DMS53 (cell line): Measurements from ENCODE around the gene C3orf18.

ENCODE experiments used
- DNase-seq: peaks from one replicate; lab custom pipeline; 2025; lab: John Stamatoyannopoulos, UW

The C3orf18 gene

GRCh38 chr3:50551054-50551659 lies 16.4 kb downstream of the C3orf18 start:
- no peak for DNase-seq

- DNase-seq: peak; percentile 34
Observed at GRCh38 chr3:50550079-50550736, 17.3 kb downstream of the C3orf18 start.

GRCh38 chr3:50549226-50549625 lies 18.3 kb downstream of the C3orf18 start:
- no peak for DNase-seq

- no peak for DNase-seq
Observed at GRCh38 chr3:50545781-50546180, 21.8 kb downstream of the C3orf18 start.

DNA sequence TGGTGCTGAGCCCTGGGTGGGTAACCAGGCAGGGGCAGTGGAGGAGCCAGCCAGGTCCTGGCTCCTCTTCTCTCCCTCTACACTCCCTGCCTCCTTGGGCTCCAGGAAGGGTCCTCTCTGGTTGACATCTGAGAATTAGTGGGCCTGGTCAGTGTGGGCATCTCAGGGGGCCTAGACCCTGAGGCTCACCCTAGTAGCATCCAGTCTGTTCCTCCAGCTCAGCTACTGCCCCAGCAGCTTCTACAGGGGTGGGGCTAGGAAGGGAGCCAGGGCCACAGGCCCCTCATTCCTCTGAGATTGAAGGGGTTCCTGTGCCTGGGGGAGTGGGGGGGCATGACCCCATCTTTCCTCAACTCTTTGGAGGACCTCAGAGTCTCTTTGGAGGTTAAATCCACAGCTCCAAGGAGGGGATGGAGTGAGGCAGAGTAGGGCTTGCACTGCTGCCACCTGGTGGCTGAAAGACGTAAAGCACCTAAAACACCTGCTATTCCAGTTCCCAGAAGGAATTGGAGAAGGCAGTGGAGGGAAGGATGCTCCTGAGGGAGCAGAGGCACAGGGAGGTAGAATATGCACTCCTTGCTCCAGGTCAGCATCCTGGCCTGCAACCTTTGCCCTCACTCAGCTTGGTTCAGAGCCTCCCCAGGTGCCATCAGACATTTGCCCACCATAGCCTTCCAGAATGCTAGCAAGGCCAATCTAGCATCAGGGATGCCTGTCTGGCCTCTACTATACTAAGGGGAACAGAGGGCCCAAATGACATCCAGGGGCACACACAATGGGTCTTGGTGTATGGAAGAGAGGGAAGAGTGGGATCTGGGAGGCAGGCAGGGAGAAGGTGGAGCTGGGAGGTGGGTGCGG lies 25.1 kb downstream of the C3orf18 start:
- DNase-seq: peak; percentile 52

DNA sequence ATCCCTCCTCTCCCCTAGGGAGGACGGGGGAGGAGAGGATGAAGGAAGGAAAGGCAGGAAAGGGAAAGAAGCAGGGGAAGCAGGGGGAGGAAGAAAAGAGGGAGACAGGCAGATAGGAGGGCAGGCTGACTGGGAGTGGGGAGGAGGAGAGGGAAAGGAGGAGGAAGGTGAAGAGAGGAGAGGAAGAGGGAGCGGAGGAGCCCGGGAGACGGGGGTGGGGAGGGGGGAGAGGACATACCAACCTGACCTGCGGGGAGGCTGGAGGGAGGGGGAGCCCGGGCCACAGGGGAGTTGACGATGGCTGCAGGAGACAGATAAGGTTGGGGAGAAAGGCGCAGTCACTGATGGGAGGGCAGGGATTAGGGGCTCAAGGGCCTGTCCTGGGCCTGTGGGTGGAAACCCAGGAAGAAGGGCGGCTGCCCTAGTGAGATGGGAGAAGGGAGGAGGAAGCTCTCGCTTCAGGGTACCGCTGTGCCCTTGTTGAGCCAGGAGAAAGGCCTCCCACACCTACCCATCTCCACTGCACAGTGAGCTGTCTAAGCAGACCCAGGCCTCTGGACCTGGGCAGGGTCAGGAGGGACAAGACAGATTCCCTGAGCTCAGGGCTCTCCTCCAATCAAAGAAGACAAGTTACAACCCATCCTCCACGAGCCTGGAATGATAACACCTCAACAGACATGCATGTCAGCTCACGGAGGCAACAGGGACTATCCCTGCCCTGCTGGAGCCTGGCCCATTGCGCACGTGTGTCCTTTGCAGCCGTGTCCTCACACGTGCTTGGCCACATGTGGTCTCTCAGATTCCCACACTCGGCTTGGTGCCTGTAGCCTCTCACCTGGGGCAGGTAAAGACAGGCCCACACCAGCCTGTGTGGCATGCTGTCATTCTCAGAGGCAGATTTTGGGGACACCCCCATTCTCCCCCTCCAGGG lies 27.9 kb downstream of the C3orf18 start:
- no peak for DNase-seq

DNA sequence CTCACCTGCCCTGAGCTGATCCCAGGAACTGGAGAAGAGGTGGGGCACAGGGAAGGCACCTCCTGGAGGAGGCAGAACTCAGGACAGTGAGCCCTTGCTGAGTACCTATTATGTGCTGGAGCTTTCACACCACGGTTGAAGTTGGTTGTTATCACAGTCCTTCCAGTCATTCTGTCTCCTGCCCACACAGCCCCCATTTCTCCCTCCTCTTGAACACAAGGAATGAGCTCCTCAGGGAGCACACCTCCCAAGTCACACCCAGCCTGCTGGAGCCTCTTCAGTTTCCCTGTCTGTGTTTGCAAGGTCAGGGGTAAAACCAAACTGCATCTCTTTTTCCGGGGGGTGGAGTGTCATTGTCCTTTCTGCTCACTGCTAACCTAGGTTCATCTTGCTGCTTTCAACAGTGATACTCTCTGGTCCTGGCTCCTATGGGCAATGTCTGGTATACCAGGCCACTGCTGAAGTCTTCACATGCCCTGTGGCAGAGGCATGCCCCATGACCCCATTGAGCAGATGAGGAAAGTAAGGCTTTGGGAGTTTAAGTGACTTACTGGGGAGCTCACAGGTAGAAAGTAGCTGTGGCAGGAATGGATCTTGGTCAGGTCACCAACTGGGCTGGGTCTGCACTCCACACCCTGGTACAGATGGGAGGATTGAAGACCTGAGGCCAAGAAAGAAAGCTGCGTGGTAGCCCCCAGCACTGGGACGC lies 30.0 kb downstream of the C3orf18 start:
- no peak for DNase-seq

GRCh38 chr3:50536471-50537180 lies 30.9 kb downstream of the C3orf18 start:
- DNase-seq: no peak

- no peak for DNase-seq
Observed at GRCh38 chr3:50534681-50535330, 32.7 kb downstream of the C3orf18 start.

GRCh38 chr3:50533807-50534461 lies 33.6 kb downstream of the C3orf18 start:
- no peak for DNase-seq

DNA sequence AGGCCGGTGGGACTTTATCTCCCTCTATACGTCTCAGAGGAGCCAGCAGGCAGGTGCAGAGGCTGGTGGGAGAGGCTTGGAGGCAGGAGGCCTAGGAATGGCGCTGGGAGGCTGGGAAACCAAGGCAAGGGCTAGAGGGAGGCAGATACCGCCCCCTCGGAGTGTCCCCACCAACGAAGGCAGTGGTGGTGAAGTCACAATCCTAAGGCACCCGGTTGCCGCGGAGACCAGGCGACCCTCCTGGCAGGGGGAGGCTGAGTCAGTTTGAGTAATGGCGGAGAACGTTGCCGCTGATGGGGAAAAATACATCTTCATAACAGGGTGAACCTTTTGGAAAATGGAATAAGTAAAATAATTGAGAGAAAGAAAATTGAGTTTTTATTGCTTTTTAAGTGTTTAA lies 34.2 kb downstream of the C3orf18 start:
- no peak for DNase-seq

- DNase-seq: no peak
Observed at GRCh38 chr3:50532062-50532705, 35.4 kb downstream of the C3orf18 start.

DNA sequence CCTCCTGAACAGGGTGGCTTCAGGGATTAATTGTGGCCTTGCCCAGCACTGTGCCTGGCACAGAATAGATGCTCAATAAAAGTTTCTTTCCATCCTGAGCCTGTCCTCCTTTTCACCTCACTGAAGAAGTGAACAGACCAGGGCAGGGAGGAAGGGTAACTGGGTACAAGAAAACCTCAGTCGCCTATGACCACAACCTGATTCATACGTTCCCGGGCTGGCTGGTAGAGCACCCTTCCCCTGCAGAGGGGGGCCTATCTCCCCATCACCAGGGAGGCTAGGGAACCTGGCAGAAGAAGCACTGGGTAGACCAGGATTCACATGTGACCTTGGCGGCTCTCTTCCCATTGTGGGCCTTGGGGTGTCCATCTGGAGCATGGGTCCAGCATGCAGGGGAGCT lies 36.3 kb downstream of the C3orf18 start:
- DNase-seq: no peak

GRCh38 chr3:50530001-50530970 lies 37.3 kb downstream of the C3orf18 start:
- DNase-seq: peak; percentile 2

- DNase-seq: no peak
Observed at GRCh38 chr3:50525987-50526386, 41.6 kb downstream of the C3orf18 start.

- no peak for DNase-seq
Observed at GRCh38 chr3:50525191-50525910, 42.2 kb downstream of the C3orf18 start.

DNA sequence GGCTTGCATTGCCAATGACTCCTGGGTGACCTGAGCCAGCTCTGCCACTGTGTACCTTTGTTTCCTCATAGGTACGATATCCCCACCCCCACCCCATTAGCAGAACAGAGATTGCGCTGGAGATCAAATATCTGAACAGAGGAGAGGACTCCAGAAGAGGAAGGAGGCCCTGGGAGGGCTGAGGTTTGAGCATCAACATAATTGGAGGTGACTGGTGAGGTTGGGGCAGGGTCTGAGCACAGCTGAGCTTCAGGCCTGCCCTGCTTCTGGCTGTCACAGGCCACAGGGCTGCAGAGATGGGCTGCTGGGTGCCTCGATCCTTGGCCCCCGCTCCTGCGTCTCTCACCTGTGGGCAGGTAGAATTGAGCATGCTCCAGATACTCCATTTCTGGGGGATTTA lies 42.8 kb downstream of the C3orf18 start:
- DNase-seq: no peak
